HG02938 (cell line): ENCODE results near the gene TNFRSF8.
A peak's percentile ranks its signal among the peaks of the same experiment; 100 is the strongest.

ENCODE experiments used
- ATAC-seq: cut with Tn5 transposase; IDR thresholded peaks from one replicate; pipeline ENCODE4 v1.9.1; 2021; ENCODE audit warnings: mild to moderate bottlenecking, moderate library complexity; ENCODE audit not compliant: unreplicated experiment

The TNFRSF8 gene

DNA sequence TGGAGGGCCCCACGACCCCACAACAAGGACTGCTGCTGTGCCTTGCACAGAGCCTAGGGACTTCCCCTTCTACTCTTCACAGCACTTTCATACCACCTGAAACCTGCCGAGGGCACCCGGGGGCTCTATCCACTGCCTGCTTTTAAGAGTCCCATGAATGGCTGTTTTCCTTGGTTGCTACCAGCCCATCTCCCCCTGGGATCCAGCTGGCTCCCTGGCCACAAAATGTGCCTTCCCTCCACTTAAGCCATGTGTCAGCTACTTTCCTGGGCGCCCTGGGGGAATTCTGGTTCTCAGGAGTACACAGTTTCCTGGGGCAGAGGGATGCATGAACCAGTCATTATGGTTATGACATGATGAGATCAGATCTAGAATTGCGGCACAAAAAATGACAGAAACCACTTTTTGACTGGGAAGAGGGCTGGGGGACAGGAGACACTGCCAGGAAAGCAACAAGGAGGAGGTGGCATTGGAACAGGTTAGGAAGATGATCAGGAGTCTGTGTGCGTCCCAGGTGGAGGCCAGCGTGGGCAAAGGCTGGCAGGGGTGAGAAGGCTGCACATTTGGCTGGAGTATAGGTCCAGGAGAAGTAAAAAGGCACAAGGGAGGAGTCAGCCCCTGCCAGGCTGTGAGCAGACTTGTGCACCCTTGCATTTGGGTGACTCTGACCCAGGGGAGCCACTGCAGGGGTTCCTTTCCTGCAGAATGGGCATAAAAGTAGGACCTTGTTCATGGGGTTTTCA is 3.2 kb upstream of the TNFRSF8 start:
- no peak for ATAC-seq

DNA sequence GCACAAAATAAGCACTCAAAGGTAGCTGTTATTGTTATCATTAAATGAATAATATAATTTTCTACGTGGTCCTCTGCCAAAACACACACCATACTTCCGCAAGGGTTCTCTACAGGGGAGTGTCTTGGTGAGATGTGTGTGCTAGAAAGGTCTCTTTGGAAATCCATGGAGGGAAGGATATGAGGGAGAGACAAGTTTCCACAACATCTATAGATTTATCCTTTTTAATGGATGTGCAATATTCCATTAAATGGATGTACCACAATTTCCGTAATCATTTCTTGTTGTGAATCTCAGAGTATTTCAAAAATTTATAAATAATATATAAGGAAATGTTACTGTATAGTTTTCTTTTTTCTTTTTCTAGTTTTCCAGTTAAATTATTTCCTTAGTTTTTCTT is 2.6 kb upstream of the TNFRSF8 start:
- no peak for ATAC-seq

DNA sequence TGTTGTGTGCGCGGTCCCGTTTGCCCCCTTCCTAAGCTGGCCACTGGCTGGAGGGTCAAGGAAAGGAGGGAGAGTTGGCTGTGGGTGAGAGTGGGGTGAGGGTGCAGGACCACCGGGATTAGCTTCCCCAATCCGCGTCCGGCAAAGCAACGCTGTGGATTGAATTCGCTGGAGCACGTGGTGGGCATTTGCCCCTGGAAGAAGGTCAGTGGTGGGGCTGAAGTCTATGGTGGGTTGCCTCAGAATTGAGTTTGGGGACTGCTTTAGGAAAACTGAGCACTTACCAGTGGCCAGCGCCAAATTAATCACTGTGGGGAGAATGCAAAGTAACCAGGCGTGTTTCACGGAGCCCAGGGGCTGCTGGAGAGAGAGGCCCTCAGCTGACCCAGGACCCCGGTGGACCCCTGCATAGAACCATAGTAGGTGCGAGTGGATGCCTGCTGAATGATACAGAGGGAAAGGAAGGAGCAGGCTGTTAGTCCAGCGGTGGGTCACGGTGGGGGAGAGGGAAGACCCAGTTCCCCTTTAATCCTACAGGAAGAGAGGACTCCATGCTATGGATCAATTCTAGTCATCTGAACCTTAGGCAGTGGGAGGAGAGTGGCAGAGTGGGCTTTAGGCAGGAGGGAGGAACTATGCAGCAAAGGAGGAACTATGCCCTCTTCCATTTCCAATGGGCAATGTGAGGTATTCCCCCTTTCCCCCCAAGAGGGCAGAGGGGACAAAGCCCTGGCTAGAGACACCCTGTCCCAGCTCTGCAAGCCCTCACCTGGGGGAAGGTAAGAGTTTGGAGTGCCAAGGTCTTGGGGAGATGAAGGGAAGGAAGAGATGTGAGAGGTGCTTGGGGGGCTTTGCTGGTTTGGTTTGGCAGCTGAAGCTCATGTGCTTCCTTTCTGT is 1.2 kb downstream of the TNFRSF8 start:
- no peak for ATAC-seq

DNA sequence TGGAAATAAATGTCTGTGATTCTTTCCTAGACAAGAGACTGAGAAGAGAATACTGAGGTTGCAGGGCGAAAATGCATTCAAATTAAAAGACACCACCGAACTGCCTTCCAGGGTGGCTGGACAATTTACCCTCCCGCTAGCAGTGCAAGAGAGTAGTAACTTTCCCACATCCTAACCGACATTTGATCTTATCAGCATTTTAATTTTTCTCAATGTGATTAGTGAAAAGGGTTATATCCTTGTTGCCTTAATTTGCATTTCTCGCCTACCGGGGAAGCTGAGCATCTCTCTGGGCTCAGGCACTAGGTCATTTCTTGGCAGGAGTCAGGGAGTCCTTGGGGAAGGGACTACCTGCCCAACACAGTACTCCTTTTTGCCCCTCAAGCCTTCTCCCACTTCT is 2.8 kb downstream of the TNFRSF8 start:
- no peak for ATAC-seq

DNA sequence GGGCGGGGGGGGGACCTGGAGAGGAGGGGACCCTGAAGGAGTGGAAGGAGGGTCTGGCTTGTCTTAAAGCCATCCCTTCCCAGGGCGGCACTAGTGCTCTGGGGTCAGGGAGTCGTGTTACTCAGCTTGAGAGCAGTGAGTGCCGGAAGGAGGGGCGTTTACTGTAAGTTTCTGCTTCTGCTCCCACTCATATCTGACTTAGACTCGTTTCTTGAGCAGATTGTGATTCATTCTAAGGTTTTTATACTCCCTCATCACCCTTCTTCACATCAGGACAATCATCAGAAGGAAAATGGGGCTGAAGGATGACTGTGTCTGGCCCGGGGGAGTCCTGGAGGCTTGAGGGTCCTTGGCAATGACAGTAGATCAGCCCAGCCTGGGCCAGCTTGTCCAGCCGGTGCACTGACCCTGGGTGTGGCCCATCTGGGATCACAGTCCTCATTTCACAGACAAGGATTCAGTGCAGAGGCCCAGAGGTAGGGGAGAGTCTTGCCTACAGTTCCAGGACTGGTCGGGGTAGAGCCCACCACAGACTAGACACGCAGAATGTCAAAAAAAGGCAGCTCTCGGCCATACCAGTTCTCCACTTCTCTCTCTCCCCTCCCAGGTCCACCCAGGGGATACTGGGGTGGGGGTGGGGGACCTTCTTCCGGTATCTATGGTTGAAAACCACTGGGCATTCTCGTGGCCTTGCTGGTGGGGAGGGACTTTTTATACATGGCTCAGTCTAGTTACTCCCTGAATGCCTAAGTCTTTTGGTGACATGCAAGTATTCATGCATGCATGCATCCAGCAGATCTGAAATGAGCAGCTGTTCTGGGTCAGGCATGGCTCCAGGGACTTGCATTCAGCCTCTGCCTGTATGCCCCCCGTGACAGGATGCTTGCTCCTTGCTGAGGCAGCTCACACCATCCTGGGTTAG is 5.1 kb downstream of the TNFRSF8 start:
- ATAC-seq, result peak; percentile 45

DNA sequence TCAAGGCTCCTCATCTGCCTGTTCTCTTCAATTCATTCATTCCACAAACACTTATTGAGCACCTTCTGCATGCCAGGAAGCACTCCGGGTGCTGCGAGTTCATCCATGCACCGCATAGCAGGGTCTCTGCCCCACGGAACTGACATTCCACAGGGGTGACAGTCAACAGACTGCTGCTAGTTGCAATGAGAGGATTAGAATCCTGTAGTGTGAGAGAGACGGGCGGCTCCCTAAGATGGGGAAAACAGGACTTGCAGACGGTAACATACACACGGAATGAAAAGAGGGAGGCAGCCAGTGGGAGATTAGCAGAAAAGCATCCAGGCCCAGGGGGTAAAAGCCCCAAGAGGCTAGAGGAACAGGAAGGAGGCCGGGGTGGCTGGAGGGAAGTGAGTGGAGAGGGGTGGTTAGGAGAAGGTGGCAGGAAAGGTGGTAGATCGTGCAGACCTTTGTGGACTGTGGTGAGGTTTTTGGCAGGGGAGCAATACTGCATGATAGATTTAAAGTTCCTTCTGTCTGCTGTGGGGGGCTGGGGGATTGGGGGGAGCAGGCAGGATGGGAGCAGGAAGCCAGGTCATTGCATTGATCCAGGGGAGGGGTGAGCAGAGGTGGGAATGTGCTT is 6.6 kb downstream of the TNFRSF8 start:
- ATAC-seq, result no peak

DNA sequence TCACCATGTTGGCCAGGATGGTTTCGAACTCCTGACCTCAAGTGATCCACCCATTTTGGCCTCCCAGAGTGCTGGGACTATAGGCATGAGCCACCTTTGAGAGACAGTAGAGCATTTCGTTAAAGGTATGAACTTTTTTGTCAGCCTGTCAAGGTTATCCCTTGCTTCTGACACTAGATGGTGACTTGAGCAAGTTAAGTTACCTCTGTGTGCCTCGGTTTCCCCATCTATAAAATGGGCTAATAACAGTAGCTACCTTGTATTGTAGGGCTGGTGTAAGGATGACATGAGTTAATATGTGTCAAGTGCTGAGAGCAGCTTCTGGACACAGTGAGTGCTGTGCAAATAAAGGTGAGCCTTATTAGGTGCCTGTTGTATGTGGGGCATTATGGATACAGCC is 8.8 kb downstream of the TNFRSF8 start:
- ATAC-seq, result no peak

DNA sequence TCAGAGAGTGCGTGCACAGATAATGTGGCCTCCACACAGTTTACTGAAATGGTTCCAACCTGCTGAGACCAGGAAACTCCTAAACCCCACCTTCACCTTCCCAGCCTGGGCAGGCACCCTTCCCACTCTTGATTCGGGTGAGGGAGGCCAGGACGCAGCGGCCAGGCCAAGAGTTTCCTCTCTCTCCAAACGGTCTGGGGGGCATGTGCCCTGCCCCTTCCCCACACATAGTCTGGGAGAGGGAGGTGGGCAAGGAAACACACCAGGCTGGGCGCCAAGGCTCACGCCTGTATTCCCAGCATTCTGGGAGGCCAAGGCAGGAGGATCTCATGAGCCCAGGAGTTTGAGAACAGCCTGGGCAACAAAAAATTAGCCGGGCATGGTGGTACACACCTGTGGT is 9.6 kb downstream of the TNFRSF8 start:
- no peak for ATAC-seq

DNA sequence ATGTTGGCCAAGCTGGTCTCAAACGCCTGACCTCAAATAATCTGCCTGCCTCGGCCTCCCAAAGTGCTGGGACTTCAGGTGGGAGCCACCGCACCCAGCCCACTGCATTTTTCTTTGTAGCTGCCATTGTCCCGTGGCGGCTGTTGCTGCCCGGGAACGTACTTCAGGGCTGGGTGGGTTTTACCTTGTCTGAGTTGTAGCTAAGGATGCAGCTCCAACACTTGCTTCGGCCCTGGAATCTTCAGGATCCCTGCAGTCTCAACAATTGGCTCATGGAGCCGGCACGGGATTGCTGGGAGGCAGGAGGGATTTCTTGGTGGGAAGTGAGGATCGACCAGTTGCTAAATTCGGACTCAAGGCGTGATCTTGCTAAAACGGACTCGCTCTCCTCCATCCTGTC is 10.7 kb downstream of the TNFRSF8 start:
- ATAC-seq, result no peak

DNA sequence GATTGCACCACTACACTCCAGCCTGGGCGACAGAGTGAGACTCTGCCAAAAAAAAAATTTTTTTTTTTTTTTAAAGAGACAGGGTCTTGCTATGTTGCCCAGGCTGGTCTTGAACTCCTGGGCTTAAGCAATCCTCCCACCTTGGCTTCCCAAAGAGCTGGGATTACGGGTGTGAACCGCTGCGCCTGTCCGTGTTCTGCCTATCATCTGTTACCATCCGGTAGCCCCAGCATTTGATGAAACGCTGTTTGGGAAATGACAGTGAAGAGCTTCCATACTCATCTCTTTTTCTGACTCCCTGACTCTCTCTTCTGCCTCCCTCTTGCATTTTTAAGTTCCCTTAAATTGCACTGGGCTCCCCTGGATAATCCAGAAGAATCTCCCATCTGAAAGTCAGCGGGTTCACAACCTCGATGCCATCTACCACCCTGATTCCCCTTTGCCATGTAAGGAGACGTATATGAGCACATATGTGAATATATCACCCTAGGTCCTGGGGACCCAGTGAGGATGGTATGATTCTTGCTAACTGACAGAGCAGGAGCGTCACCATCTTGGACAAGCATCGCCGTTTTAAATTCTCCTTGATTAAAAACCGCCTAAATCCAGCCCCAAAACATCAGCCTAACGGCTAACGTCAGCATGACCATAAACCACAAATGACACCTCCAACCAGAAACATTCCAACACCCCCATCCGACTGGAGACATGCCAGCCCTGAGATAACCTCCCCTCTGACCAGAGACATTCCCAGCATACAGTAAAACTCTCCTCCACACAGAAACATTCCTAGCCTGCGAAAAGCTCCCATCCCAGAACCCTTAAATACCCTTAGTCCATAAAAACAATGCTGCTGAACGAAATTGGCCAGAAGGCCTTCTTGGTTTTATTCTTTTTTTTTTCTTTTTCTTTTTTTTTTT is 12.4 kb downstream of the TNFRSF8 start:
- ATAC-seq, result no peak

DNA sequence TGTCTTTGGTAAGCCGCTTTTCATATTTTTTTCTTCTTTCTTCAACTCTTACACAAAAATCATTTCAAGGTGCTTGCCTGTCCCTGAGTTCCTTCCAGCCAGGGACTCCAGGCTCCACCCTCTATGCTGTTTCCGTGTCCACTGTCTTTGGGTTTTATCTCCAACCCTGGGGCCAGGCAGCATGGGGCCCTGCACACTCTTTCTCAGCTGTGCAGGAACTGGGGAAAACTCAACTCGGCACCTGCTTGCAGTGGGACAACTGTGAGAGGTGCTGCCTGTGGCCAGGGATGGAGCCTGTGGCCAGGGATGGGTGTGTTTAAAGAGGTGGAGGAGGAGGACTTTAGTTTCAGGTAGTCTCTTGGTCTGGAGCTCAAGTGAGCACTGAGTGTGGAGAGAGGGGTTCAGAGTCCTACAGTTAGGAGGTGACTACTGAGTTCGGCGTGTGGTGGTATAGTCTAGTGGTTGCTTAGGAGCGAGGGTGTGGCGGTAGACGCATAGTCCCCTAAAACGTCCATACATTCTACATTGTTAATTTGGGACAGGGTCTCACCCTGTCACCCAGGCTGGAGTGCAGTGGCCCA is 13.4 kb downstream of the TNFRSF8 start:
- ATAC-seq, result no peak

DNA sequence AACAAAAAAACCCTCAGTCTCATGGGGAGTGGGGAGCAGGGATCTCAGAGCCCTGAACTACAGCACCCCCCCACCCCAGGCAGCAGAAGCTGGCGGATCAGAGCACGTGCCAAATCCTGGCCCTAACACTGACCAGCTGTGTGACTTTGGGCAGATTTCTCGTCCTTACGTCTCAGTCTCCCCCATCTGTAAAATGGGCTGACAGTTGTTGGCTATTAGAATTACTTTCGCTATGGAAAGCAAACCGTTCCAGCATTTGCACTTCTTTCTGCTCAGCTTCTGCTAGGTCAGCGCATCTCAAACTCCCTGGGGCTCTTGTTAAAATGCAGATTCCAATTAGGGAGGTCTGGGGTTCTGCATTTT is 15.5 kb downstream of the TNFRSF8 start:
- no peak for ATAC-seq

DNA sequence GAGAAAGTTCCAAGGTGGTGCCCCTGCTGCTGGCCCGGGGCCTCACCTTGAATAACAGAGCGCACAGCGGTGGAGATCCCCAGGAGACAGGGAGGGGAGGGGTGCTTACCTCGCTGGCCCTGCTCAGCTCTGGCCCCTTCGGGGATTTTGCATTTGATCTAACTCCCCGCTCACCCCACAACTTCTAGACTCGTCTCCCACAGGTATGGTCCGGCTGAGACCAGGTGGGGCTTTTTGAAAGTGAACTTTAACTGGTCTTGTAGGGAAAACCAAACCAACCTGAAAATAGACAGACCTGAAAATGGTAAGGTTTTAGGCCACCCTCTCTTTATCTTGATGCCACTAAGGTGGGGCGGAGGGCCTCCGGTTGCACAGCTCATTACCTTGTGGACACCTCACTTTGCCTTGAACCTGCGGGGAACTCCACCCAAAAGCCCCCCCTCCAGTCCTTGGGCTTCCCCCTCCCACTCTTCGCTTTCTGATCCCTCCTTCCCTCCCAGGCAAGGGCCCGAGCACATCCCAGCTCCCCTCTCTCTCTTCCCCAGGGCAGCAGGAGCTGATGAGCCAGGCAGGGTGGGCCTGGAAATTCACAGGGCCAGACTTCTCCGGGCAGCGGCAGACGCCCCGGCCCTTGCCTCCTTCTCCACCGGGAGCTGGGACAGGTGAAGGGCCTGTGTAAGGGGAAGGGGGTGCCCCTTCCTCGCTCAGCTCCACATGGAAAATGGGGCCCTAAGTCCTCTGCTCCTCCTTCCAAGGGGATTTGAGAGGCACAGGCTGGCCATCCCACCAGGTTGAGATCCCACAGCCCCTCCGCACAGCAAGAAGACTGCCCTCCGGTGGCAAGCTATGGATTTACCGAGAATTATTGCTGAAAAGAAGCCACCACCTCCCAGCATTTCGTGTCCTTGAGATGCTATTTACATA is 16.1 kb downstream of the TNFRSF8 start:
- ATAC-seq, result peak; percentile 47

DNA sequence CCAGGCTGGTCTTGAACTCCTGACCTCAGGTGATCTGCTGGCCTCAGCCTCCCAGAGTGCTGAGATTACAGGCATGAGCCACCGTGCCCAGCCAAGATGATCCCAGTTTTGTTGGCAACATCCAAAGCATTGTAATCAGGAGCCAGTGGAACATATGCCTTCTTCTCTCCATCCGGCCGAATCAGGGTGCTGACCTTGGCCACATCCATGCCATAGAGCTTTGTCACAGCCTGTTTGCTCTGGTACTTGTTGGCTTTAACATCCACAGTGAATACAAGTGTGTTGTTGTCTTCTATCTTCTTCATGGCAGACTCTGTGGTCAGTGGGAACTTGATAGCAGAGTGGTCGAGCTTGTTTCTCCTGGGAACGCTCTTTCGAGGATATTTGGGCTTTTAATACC is 17.1 kb downstream of the TNFRSF8 start:
- no peak for ATAC-seq

DNA sequence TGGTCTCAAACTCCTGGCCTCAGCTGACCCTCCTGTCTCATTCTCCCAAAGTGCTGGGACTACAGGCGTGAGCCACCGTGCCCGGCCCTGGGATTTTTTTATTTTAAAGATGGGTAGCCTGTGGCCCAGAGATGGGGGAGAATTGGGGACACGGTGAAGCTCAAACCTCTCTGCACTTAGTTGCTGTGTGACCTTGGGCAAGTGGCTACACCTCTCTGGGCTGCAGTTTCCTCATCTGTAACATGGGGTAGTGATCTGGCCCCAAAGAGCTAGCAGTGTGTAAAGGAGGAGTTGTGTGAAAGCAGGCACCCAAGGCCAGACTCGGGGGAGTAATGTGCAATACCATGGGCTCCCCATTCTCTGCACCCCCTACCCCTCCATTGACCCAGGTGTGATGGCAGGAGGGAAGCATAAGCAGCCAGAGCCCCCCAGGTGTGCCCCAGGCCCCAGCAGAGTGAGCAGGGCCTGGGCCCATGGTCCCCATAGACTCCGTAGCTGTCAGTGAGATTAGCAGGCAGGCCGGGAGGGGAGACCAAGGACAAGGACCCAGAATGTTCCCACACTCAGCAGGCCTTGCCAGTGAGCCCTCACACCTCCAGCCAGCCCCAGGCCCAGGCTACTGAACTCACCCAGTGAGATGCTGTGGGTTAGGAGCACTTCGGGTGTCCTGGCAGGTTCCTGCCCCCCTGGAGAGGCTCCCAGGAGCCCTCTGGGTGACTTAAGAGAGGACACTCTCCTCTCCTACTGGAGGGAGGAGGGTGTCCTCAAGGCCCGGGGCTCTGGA is 17.9 kb downstream of the TNFRSF8 start:
- no peak for ATAC-seq

DNA sequence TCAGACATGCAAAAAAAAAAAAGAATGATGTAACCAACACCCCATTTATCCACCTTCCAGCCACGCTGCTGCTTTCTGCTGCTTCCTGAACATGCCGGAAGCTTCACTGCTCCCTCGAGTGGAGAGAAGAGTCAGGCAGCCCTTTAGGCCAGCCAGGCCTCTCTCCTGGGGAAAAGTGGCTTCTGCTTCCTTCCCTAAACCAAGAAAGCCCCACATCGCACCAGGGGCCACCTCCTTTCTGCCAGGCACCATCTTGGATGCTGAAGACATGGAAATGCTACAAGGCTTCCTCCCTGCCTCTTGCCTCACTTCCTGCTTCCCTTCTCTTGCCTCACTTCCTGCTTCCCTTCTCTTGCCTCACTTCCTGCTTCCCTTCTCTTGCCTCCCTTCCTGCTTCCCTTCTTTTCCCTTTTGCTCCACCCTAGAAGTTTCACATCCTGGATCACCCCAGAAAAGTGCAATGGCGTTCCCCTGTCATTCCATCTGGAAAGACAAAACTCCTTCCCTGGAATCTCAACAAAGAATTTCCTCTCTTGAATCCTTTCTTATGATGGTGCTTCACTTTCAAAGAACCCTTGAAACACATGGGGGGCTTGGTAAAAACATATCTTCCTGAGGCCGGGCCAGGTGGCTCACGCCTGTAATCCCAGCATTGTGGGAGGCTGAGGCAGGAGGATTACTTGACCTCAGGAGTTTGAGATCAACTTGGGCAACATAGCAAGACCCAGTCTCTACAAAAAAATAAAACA is 18.7 kb downstream of the TNFRSF8 start:
- ATAC-seq, result no peak

DNA sequence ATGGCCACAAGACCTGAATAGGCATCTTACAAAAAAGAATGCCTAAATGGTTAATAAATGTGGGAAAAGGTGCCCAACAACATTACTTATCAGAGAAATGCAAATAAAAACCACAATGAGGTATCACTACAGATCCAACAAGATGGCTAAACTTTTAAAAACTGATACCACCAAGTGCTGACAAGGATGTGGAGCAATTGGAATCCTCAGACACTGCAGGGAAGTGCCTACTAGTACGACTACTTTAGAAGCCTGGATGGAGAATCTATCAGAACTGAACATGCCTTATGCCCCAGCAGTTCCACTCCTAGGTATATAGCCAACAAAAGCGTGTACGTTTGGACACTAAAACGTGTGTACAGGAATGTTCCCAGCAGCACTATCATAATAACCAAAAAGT is 19.9 kb downstream of the TNFRSF8 start:
- ATAC-seq, result no peak
